HCT116 (cell line): Measurements from ENCODE around the gene RNF34. TPM values are rescaled to one million over a fixed set of nuclear protein-coding genes. Genes with fewer than 3 reads are reported as not detected.

Experiments used
- ATAC-seq: fragments of 200-7000 bp; cut with Tn5 transposase; 2 replicates; pipeline ENCODE4 v1.9.1; 2020; ENCODE audit warnings: mild to moderate bottlenecking, moderate library complexity
- BruUV-seq: library from RNA; stranded (reverse); fragments of 400-500 nt; replicated peaks from 2 replicates; lab custom pipeline; 2021; lab: Mats Ljungman, UMichigan
- CTCF ChIA-PET: fragments of 300-600 bp; sonication (Branson Sonifier 250); formaldehyde crosslinking; loops from one replicate; lab custom pipeline; 2021; ENCODE audit warnings: antibody characterized with exemption; lab: Charles Lee
- POLR2A ChIA-PET: fragments of 300-600, 350-600 bp; sonication (Branson Sonifier 250); formaldehyde crosslinking; loops from one replicate; lab custom pipeline; 2021; ENCODE audit warnings: antibody characterized with exemption; lab: Charles Lee
- RAD21 ChIA-PET, 2 experiments: fragments of 300-600 bp; sonication (Branson Sonifier 250); formaldehyde crosslinking; loops; one replicate each; lab custom pipeline; 2023; ENCODE audit warnings: low total read pairs in 2 of 2; ENCODE audit not compliant: uncharacterized antibody in 2 of 2, unreplicated experiment in 2 of 2, low non-redundant PET in 1 of 2; lab: Charles Lee
- DNase-seq: peaks from one replicate; pipeline ENCODE4 v3.0.0-alpha.2; 2010; ENCODE audit warnings: low read depth, low spot score
- H2AFZ ChIP-seq: fragments of 200-600 bp; shearing (Covaris generic), sonication (generic); 2 replicates; pipeline ENCODE4 v1.6.1; 2017; ENCODE audit warnings: low read depth, mixed run types, mixed read lengths, antibody characterized with exemption, low read length; ENCODE audit not compliant: poor library complexity, severe bottlenecking
- H3K27ac ChIP-seq: 2 replicates; pipeline ENCODE4 v1.5.1; 2012; ENCODE audit warnings: low read depth, low read length
- H3K27me3 ChIP-seq: fragments of 200-600 bp; sonication (generic); 2 replicates; pipeline ENCODE4 v1.6.1; 2016; ENCODE audit warnings: mixed run types, low read length, mixed read lengths; ENCODE audit not compliant: insufficient read depth
- H3K36me3 ChIP-seq, 2 experiments: fragments of 200-500 bp in 1 of 2; fragments of 200-600 bp in 1 of 2; sonication (Bioruptor generic) in 1 of 2; sonication (generic) in 1 of 2; 2 replicates each; pipeline versions ENCODE4 v1.5.1 to v1.6.1; 2014 to 2016; ENCODE audit warnings: low read length in 2 of 2, inconsistent platforms in 1 of 2, mixed read lengths in 1 of 2, mixed run types in 1 of 2; ENCODE audit not compliant: insufficient read depth in 2 of 2, control insufficient read depth in 1 of 2
- H3K4me1 ChIP-seq, 2 experiments: fragments of 200-600 bp in 1 of 2; sonication (generic) in 1 of 2; 2 replicates each; pipeline versions ENCODE4 v1.5.1 to v1.6.1; 2012 to 2017; ENCODE audit warnings: low read length in 2 of 2, inconsistent platforms in 1 of 2, mild to moderate bottlenecking in 1 of 2, mixed read lengths in 1 of 2, mixed run types in 1 of 2, moderate library complexity in 1 of 2; ENCODE audit not compliant: insufficient read depth in 2 of 2, control insufficient read depth in 1 of 2
- H3K4me2 ChIP-seq: fragments of 200-600 bp; sonication (generic); 2 replicates; pipeline ENCODE4 v1.6.1; 2017; ENCODE audit warnings: mixed run types, low read length, mixed read lengths
- H3K4me3 ChIP-seq, 2 experiments: fragments of 200-600 bp in 1 of 2; sonication (generic) in 1 of 2; replicated peaks in 1 of 2; 2 replicates each; pipeline ENCODE4 v1.5.1; 2011 to 2016; ENCODE audit warnings: low read length in 2 of 2, control low read depth in 1 of 2, low read depth in 1 of 2, mild to moderate bottlenecking in 1 of 2, mixed read lengths in 1 of 2, mixed run types in 1 of 2
- H3K79me2 ChIP-seq: fragments of 200-600 bp; sonication (generic); 2 replicates; pipeline ENCODE4 v1.6.1; 2017; ENCODE audit warnings: mild to moderate bottlenecking, mixed run types, low read length, moderate library complexity, mixed read lengths; ENCODE audit not compliant: insufficient read depth
- H3K9ac ChIP-seq: fragments of 200-600 bp; sonication (generic); 2 replicates; pipeline ENCODE4 v1.6.1; 2016; ENCODE audit warnings: low read length, mixed read lengths
- H3K9me2 ChIP-seq: fragments of 200-600 bp; sonication (generic), shearing (Covaris generic); 2 replicates; pipeline ENCODE4 v1.6.1; 2017; ENCODE audit warnings: mixed run types, mild to moderate bottlenecking, moderate library complexity; ENCODE audit not compliant: insufficient read depth
- H3K9me3 ChIP-seq, 2 experiments: fragments of 200-500 bp in 1 of 2; fragments of 200-600 bp in 1 of 2; sonication (Bioruptor generic) in 1 of 2; sonication (generic) in 1 of 2; 2 replicates each; pipeline ENCODE4 v1.6.1; 2014 to 2017; ENCODE audit warnings: low read length in 2 of 2, mixed read lengths in 2 of 2, inconsistent platforms in 1 of 2, low read depth in 1 of 2, mild to moderate bottlenecking in 1 of 2, mixed run types in 1 of 2, moderate library complexity in 1 of 2; ENCODE audit not compliant: control insufficient read depth in 1 of 2, insufficient read depth in 1 of 2
- H4K20me1 ChIP-seq: fragments of 200-600 bp; sonication (generic), shearing (Covaris generic); 2 replicates; pipeline ENCODE4 v1.6.1; 2017; ENCODE audit warnings: mixed run types, mild to moderate bottlenecking, moderate library complexity; ENCODE audit not compliant: insufficient read depth
- CEBPB ChIP-seq: IDR thresholded peaks from 2 replicates; pipeline ENCODE4 v1.6.1; 2012; ENCODE audit warnings: low read depth
- ELF1 ChIP-seq: IDR thresholded peaks from 2 replicates; pipeline ENCODE4 v1.6.1; 2012; ENCODE audit warnings: low read depth, borderline replicate concordance
- JUND ChIP-seq: IDR thresholded peaks from 2 replicates; pipeline ENCODE4 v1.6.1; 2012
- POLR2A ChIP-seq: IDR thresholded peaks from 2 replicates; pipeline ENCODE4 v1.7.0; 2011; ENCODE audit warnings: borderline replicate concordance; ENCODE audit not compliant: insufficient read depth, insufficient read length; ENCODE audit errors: extremely low read depth
- POLR2AphosphoS5 ChIP-seq: IDR thresholded peaks from 2 replicates; pipeline ENCODE4 v1.6.1; 2011; ENCODE audit warnings: mild to moderate bottlenecking, low read depth, low read length, moderate library complexity
- RAD21 ChIP-seq: IDR thresholded peaks from 2 replicates; pipeline ENCODE4 v1.6.1; 2012; ENCODE audit warnings: low read depth, mild to moderate bottlenecking
- SIN3A ChIP-seq: IDR thresholded peaks from 2 replicates; pipeline ENCODE4 v1.6.1; 2012; ENCODE audit warnings: low read depth
- SRF ChIP-seq: IDR thresholded peaks from 2 replicates; pipeline ENCODE4 v1.6.1; 2012; ENCODE audit warnings: low read depth
- TCF7L2 ChIP-seq: IDR thresholded peaks from 2 replicates; pipeline ENCODE4 v1.7.0; 2011; ENCODE audit warnings: borderline replicate concordance, inconsistent platforms; ENCODE audit not compliant: insufficient read depth, insufficient read length; ENCODE audit errors: extremely low read depth
- ZFX ChIP-seq: fragments of 450-650 bp; IDR thresholded peaks from 2 replicates; pipeline ENCODE4 v1.6.1; 2017
- intact Hi-C: fragments of 100-400 bp; cut with micrococcal nuclease; formaldehyde crosslinking; loops from 2 replicates; pipeline ENCODE4 v1.10.0; 2022
- total RNA-seq: library from RNA; stranded (reverse); gene quantifications from one replicate; pipeline ENCODE4 v1.2.1, GENCODE V29; 2021; ENCODE audit not compliant: unreplicated experiment
- TF ChIP-seq, protein P1 (sequence below): IDR thresholded peaks from 2 replicates; pipeline ENCODE4 v1.6.1; 2012
- TF ChIP-seq, protein P2 (sequence below): IDR thresholded peaks from 2 replicates; pipeline ENCODE4 v1.6.1; 2012; ENCODE audit warnings: low read depth
- TF ChIP-seq, protein P3 (sequence below): IDR thresholded peaks from 2 replicates; pipeline ENCODE4 v1.6.1; 2012

RNF34 gene
- total RNA-seq, 1 experiment from 2014 or later, result 47.8 TPM

DNA sequence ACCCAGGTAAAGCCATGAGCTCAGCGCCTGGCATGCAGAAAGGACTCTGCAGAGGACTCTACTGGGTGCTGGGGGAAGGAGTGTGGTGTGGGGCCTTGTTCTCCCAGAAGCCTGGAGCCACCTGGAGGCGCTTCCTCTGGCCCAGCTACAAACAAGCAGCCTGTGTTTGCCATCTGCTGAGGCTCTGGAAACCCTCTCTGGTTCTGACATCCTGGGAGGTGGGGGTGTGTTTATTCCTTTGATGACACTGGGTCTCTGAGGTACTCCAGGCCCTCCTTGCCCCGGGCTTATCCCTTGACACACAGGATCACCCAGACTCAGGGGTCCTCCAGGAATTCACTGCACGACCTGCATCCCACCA lies 44.9 kb downstream of the RNF34 start:
- no peak for DNase-seq
- Histone ChIP-seq H3K79me2 (peaks cover 13% of the 10 kb centered on the region; the same call in 1 of the 2 replicates), H2AFZ (no peak overlapping the region), H3K36me3 (peaks cover 7 to 10% of the 10 kb centered on the region in 2 experiments; a peak in 3 of 4 replicates), H3K27me3 (no peaks in the 10 kb centered on the region), H3K4me3 (no peak overlapping the region), H3K4me2 (no peak overlapping the region), H3K9me2 (no peaks in the 10 kb centered on the region), H4K20me1 (no peaks in the 10 kb centered on the region), H3K9me3 (no peaks in the 10 kb centered on the region), H3K9ac (no peak overlapping the region), H3K4me1 (peaks cover 0 to 3% of the 10 kb centered on the region in 2 experiments; a peak in 1 of 4 replicates), H3K27ac (no peak overlapping the region)
- ATAC-seq, result no peak
- ChIA-PET RAD21 (no interaction called here), CTCF (interaction anchor here (3.2 kb wide), 1 partner anchor 110 kb away, joined by 19 read pairs; no protein-coding TSS in a partner anchor), POLR2A (no interaction called here)
- TF ChIP-seq POLR2A (no peak), SRF (no peak), RAD21 (no peak), POLR2AphosphoS5 (no peak), ELF1 (no peak), TCF7L2 (no peak), CEBPB (no peak), ZFX (no peak), SIN3A (no peak), JUND (no peak)
- TF ChIP-seq, protein P1, sequence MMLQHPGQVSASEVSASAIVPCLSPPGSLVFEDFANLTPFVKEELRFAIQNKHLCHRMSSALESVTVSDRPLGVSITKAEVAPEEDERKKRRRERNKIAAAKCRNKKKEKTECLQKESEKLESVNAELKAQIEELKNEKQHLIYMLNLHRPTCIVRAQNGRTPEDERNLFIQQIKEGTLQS, result no peak
- TF ChIP-seq, protein P2, sequence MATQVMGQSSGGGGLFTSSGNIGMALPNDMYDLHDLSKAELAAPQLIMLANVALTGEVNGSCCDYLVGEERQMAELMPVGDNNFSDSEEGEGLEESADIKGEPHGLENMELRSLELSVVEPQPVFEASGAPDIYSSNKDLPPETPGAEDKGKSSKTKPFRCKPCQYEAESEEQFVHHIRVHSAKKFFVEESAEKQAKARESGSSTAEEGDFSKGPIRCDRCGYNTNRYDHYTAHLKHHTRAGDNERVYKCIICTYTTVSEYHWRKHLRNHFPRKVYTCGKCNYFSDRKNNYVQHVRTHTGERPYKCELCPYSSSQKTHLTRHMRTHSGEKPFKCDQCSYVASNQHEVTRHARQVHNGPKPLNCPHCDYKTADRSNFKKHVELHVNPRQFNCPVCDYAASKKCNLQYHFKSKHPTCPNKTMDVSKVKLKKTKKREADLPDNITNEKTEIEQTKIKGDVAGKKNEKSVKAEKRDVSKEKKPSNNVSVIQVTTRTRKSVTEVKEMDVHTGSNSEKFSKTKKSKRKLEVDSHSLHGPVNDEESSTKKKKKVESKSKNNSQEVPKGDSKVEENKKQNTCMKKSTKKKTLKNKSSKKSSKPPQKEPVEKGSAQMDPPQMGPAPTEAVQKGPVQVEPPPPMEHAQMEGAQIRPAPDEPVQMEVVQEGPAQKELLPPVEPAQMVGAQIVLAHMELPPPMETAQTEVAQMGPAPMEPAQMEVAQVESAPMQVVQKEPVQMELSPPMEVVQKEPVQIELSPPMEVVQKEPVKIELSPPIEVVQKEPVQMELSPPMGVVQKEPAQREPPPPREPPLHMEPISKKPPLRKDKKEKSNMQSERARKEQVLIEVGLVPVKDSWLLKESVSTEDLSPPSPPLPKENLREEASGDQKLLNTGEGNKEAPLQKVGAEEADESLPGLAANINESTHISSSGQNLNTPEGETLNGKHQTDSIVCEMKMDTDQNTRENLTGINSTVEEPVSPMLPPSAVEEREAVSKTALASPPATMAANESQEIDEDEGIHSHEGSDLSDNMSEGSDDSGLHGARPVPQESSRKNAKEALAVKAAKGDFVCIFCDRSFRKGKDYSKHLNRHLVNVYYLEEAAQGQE, result no peak
- TF ChIP-seq, protein P3, sequence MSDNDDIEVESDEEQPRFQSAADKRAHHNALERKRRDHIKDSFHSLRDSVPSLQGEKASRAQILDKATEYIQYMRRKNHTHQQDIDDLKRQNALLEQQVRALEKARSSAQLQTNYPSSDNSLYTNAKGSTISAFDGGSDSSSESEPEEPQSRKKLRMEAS, result no peak
- no TSS peak for BruUV-seq
- intact Hi-C loops, result loop anchor here (5.0 kb wide), 1 partner anchor 383 kb away; no protein-coding TSS in a partner anchor
